Hepatocyte (in vitro differentiated cells): Measurements from ENCODE around the gene C15orf39. TPM values are rescaled to one million over a fixed set of nuclear protein-coding genes. Genes with fewer than 3 reads are reported as not detected.

ENCODE experiments used
- DNase-seq: peaks from one replicate; pipeline ENCODE4 v3.0.0-alpha.2; 2016; ENCODE audit warnings: low spot score
- H2AFZ ChIP-seq: fragments of 200-600 bp; sonication (generic); 2 replicates; pipeline ENCODE4 v1.6.0; 2016; ENCODE audit warnings: antibody characterized with exemption, mild to moderate bottlenecking
- H3K27ac ChIP-seq: fragments of 200-600 bp; sonication (generic); 2 replicates; pipeline ENCODE4 v1.5.1; 2016; ENCODE audit warnings: mild to moderate bottlenecking
- H3K27me3 ChIP-seq: fragments of 200-600 bp; sonication (generic); 2 replicates; pipeline ENCODE4 v1.6.1; 2016
- H3K36me3 ChIP-seq: fragments of 200-600 bp; sonication (generic); replicated peaks from 2 replicates; pipeline ENCODE4 v1.5.1; 2016; ENCODE audit warnings: low read depth; ENCODE audit not compliant: insufficient read depth
- H3K4me1 ChIP-seq: fragments of 200-600 bp; sonication (generic); 2 replicates; pipeline ENCODE4 v1.5.1; 2016; ENCODE audit warnings: mild to moderate bottlenecking, moderate library complexity; ENCODE audit not compliant: insufficient read depth
- H3K4me2 ChIP-seq: fragments of 200-600 bp; sonication (generic); 2 replicates; pipeline ENCODE4 v1.6.0; 2016
- H3K4me3 ChIP-seq: fragments of 200-600 bp; sonication (generic); 2 replicates; pipeline ENCODE4 v1.5.1; 2016; ENCODE audit warnings: mild to moderate bottlenecking
- H3K79me2 ChIP-seq: fragments of 200-600 bp; sonication (generic); 2 replicates; pipeline ENCODE4 v1.6.0; 2017; ENCODE audit warnings: mild to moderate bottlenecking
- H3K9me2 ChIP-seq: fragments of 200-600 bp; sonication (generic); replicated peaks from 2 replicates; pipeline ENCODE4 v1.6.0; 2017; ENCODE audit warnings: mild to moderate bottlenecking; ENCODE audit not compliant: insufficient read depth
- H3K9me3 ChIP-seq: fragments of 200-600 bp; sonication (generic); 2 replicates; pipeline ENCODE4 v1.5.1; 2016; ENCODE audit warnings: low read depth, mild to moderate bottlenecking
- H4K20me1 ChIP-seq: fragments of 200-600 bp; sonication (generic); 2 replicates; pipeline ENCODE4 v1.6.0; 2016; ENCODE audit warnings: mild to moderate bottlenecking; ENCODE audit not compliant: insufficient read depth, poor library complexity, severe bottlenecking
- CTCF ChIP-seq: fragments of 200-600 bp; sonication (generic); IDR thresholded peaks from 2 replicates; pipeline ENCODE4 v1.5.1; 2016; ENCODE audit warnings: antibody characterized with exemption, mild to moderate bottlenecking; ENCODE audit not compliant: poor library complexity
- EZH2 ChIP-seq: fragments of 200-600 bp; sonication (generic); IDR thresholded peaks from 2 replicates; pipeline ENCODE4 v1.6.1; 2016; ENCODE audit warnings: antibody characterized with exemption, mild to moderate bottlenecking, borderline replicate concordance
- EZH2phosphoT487 ChIP-seq: fragments of 200-600 bp; sonication (generic); IDR thresholded peaks from one replicate; pipeline ENCODE4 v1.6.1; 2018; ENCODE audit warnings: antibody characterized with exemption, mild to moderate bottlenecking, low read depth, moderate library complexity; ENCODE audit not compliant: unreplicated experiment, severe bottlenecking
- WGBS: methylation state at CpG from one replicate; pipeline ENCODE4 v1.1.6; 2016; ENCODE audit warnings: low lambda C conversion rate; ENCODE audit errors: missing lambda C conversion rate; 5-methylcytosine and 5-hydroxymethylcytosine counted together
- polyA plus RNA-seq: library from polyadenylated mRNA; unstranded; fragments of >200 nt; fragmentation: Nextera tagmentation; extraction: Ambion mirVana; gene quantifications from 2 replicates; pipeline ENCODE4 v1.2.1, GENCODE V29; 2016
- total RNA-seq: library from RNA; depleted of rRNA; stranded (reverse); fragments of >200 nt; gene quantifications from 2 replicates; pipeline ENCODE4 v1.2.3, GENCODE V29; 2014

Gene C15orf39
- total and polyA plus RNA-seq, 2 experiments from 2014 or later: 15.3 to 18.3 TPM

- 92% methylated on average over 5 of the region's 5 CpGs for WGBS
- TF ChIP-seq CTCF: no peak
- no peak for TF ChIP-seq EZH2
- no peak for TF ChIP-seq EZH2phosphoT487
- H3K36me3 ChIP-seq: no peaks in the 10 kb centered on the region
- H3K4me1 ChIP-seq: peaks cover 37% of the 10 kb centered on the region
- H3K9me2 ChIP-seq: no peaks in the 10 kb centered on the region
- no peaks in the 10 kb centered on the region for H3K79me2 ChIP-seq
- no peak overlapping the region for H3K27ac ChIP-seq
- no peaks in the 10 kb centered on the region for H3K27me3 ChIP-seq
- H3K4me2 ChIP-seq: no peak overlapping the region
- no peak overlapping the region for H2AFZ ChIP-seq
- H3K9me3 ChIP-seq: no peaks in the 10 kb centered on the region
- no peaks in the 10 kb centered on the region for H4K20me1 ChIP-seq
- H3K4me3 ChIP-seq: no peak overlapping the region
- no peak for DNase-seq
Measured at GRCh38 chr15:75174102-75174501, 27.6 kb upstream of the C15orf39 start.

GRCh38 chr15:75174729-75175128 is 27.0 kb upstream of the C15orf39 start:
- TF ChIP-seq EZH2phosphoT487 (no peak), CTCF (no peak), EZH2 (no peak)
- Histone ChIP-seq H3K4me1 (peaks cover 43% of the 10 kb centered on the region), H3K36me3 (no peaks in the 10 kb centered on the region), H3K27ac (no peak overlapping the region), H3K79me2 (no peaks in the 10 kb centered on the region), H3K4me3 (no peak overlapping the region), H3K9me3 (no peaks in the 10 kb centered on the region), H2AFZ (no peak overlapping the region), H3K9me2 (no peaks in the 10 kb centered on the region), H3K4me2 (no peak overlapping the region), H4K20me1 (no peaks in the 10 kb centered on the region), H3K27me3 (no peaks in the 10 kb centered on the region)
- 98% methylated on average over 10 of the region's 10 CpGs for WGBS
- DNase-seq: no peak

- no peaks in the 10 kb centered on the region for H3K9me3 ChIP-seq
- H4K20me1 ChIP-seq: no peaks in the 10 kb centered on the region
- peak overlapping the region; percentile 21 for H3K4me2 ChIP-seq
- DNase-seq: peak; percentile 46
- peak overlapping the region; percentile 84 for H3K27ac ChIP-seq
- H3K79me2 ChIP-seq: no peaks in the 10 kb centered on the region
- TF ChIP-seq CTCF: no peak
- H3K4me3 ChIP-seq: no peak overlapping the region
- peaks cover 55% of the 10 kb centered on the region for H3K4me1 ChIP-seq
- no peaks in the 10 kb centered on the region for H3K9me2 ChIP-seq
- H3K36me3 ChIP-seq: no peaks in the 10 kb centered on the region
- no peaks in the 10 kb centered on the region for H3K27me3 ChIP-seq
- H2AFZ ChIP-seq: no peak overlapping the region
- 73% methylated on average over 4 of the region's 4 CpGs for WGBS
Measured at GRCh38 chr15:75176396-75176761, 25.3 kb upstream of the C15orf39 start.

- Histone ChIP-seq H2AFZ (no peak overlapping the region), H3K4me1 (peaks cover 67% of the 10 kb centered on the region), H3K36me3 (no peaks in the 10 kb centered on the region), H4K20me1 (no peaks in the 10 kb centered on the region), H3K9me3 (no peaks in the 10 kb centered on the region), H3K4me3 (no peak overlapping the region), H3K27me3 (no peaks in the 10 kb centered on the region), H3K79me2 (no peaks in the 10 kb centered on the region), H3K27ac (peak overlapping the region; percentile 84), H3K9me2 (no peaks in the 10 kb centered on the region), H3K4me2 (peak overlapping the region; percentile 84)
- WGBS: 64% methylated on average over 6 of the region's 6 CpGs
- DNase-seq: no peak
- TF ChIP-seq EZH2 (no peak), EZH2phosphoT487 (no peak), CTCF (no peak)
Measured at GRCh38 chr15:75177360-75178071, 24.2 kb upstream of the C15orf39 start.
